KMS-11 (cell line): ENCODE results near the gene PPIL6.

ENCODE experiments used
- H2AFZ ChIP-seq: fragments of 200-600 bp; sonication (generic); 2 replicates; pipeline ENCODE4 v1.6.1; 2016; ENCODE audit warnings: antibody characterized with exemption, mixed run types, low read depth
- H3K27ac ChIP-seq: fragments of 200-600 bp; sonication (generic); 2 replicates; pipeline ENCODE4 v1.6.1; 2016; ENCODE audit warnings: mild to moderate bottlenecking, mixed run types
- H3K27me3 ChIP-seq: fragments of 200-600 bp; sonication (generic); 2 replicates; pipeline ENCODE4 v1.6.1; 2017; ENCODE audit warnings: mild to moderate bottlenecking, low read depth, mixed run types, moderate library complexity; ENCODE audit not compliant: insufficient read depth
- H3K36me3 ChIP-seq: fragments of 200-600 bp; sonication (generic); 2 replicates; pipeline ENCODE4 v1.6.1; 2017; ENCODE audit warnings: mild to moderate bottlenecking, mixed run types; ENCODE audit not compliant: insufficient read depth
- H3K4me1 ChIP-seq: fragments of 200-600 bp; sonication (generic); 2 replicates; pipeline ENCODE4 v1.6.1; 2016; ENCODE audit warnings: mild to moderate bottlenecking, low read depth, mixed run types; ENCODE audit not compliant: poor library complexity, severe bottlenecking
- H3K4me2 ChIP-seq: fragments of 200-600 bp; sonication (generic); 2 replicates; pipeline ENCODE4 v1.7.0; 2016; ENCODE audit warnings: mild to moderate bottlenecking, mixed run types
- H3K4me3 ChIP-seq: fragments of 200-600 bp; sonication (generic); IDR thresholded peaks from 2 replicates; pipeline ENCODE4 v1.6.1; 2017; ENCODE audit warnings: low read depth, low read length, mixed read lengths; ENCODE audit not compliant: insufficient read depth
- H3K79me2 ChIP-seq: fragments of 200-600 bp; sonication (generic); 2 replicates; pipeline ENCODE4 v1.6.1; 2016; ENCODE audit warnings: low read depth, mixed run types; ENCODE audit not compliant: insufficient read depth
- H3K9ac ChIP-seq: fragments of 200-600 bp; sonication (generic); 2 replicates; pipeline ENCODE4 v1.6.1; 2016; ENCODE audit warnings: mild to moderate bottlenecking, mixed run types
- H4K20me1 ChIP-seq: fragments of 200-600 bp; sonication (generic); 2 replicates; pipeline ENCODE4 v1.6.1; 2016; ENCODE audit warnings: mild to moderate bottlenecking, mixed run types; ENCODE audit not compliant: insufficient read depth
- CTCF ChIP-seq: fragments of 200-600 bp; sonication (generic); conservative IDR thresholded peaks from 2 replicates; pipeline ENCODE4 v1.6.1; 2017; ENCODE audit warnings: low read depth, mild to moderate bottlenecking, antibody characterized with exemption, low read length, moderate library complexity, mixed read lengths

Gene PPIL6

GRCh38 chr6:109449064-109449794 lies 8.8 kb upstream of the PPIL6 start:
- Histone ChIP-seq H3K4me3 (no peak overlapping the region), H3K36me3 (no peaks in the 10 kb centered on the region), H3K9ac (no peak overlapping the region), H3K4me1 (no peaks in the 10 kb centered on the region), H2AFZ (no peak overlapping the region), H3K27me3 (no peaks in the 10 kb centered on the region), H3K27ac (no peak overlapping the region), H3K4me2 (no peak overlapping the region), H3K79me2 (no peaks in the 10 kb centered on the region), H4K20me1 (no peaks in the 10 kb centered on the region)
- no peak for TF ChIP-seq CTCF

DNA sequence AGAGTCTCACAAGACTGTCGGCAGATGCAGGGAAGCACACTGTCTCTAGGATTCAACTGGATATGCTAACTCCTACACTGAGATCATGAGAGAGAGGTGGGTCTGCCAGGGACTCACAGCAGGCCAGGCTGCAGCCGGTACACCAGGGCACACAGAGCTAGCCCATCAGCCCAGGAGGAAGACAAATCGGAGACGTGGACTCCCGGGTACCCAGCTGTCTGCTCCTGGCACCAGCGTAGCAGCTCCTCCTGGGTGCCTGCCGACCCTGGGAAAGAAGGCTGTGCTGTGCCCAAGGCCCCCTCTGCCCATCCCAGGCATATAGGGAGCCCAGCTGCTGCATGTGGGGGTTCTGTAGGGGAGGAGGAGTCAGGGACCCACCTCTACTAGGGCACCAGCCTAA lies 8.2 kb upstream of the PPIL6 start:
- no peak for TF ChIP-seq CTCF
- H4K20me1 ChIP-seq, result no peaks in the 10 kb centered on the region

DNA sequence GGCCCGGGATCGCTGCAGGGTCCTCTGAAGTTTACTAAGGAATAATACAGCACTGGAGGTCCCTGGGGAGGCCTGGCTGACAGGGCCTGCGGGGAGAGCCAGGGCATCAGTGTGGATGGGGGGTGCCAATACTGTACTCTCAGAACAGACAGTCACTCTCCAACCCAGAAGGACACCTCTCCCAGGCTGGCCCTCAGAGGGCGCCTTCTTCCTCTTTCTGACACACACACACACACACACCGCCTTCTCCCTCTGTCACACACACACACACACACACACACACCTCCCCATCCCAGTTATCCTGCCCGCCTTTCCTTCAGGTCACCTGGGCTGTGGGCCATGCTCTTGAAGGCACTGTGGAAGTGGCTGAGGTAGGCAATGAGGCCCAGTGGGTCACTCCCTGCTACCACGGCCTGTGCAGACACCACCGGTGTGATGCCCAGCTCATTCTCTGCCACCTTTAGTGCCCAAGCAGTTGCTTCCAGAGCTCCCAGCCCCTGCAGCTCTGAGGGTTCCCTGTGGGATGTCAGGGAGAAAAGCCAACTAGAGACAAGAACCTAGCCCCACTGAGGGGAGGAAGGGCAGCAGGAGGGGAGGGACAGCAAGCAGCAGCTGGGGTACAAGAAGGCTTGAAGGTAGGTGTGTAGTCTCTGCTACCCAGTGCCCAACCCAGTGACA lies 7.6 kb upstream of the PPIL6 start:
- Histone ChIP-seq H3K4me2 (no peak overlapping the region), H3K9ac (no peak overlapping the region), H2AFZ (no peak overlapping the region), H3K4me1 (no peaks in the 10 kb centered on the region), H3K27me3 (no peaks in the 10 kb centered on the region), H4K20me1 (no peaks in the 10 kb centered on the region), H3K27ac (no peak overlapping the region), H3K4me3 (no peak overlapping the region), H3K79me2 (no peaks in the 10 kb centered on the region), H3K36me3 (no peaks in the 10 kb centered on the region)
- TF ChIP-seq CTCF, result no peak

More for the DNA sequence above, 8.2 kb upstream of the PPIL6 start:
- no peaks in the 10 kb centered on the region for H3K27me3 ChIP-seq
- no peak overlapping the region for H2AFZ ChIP-seq
- H3K4me3 ChIP-seq, result no peak overlapping the region
- H3K79me2 ChIP-seq, result no peaks in the 10 kb centered on the region
- no peaks in the 10 kb centered on the region for H3K36me3 ChIP-seq
- no peaks in the 10 kb centered on the region for H3K4me1 ChIP-seq
- no peak overlapping the region for H3K27ac ChIP-seq
- no peak overlapping the region for H3K9ac ChIP-seq
- H3K4me2 ChIP-seq, result no peak overlapping the region

- no peaks in the 10 kb centered on the region for H3K36me3 ChIP-seq
- no peak overlapping the region for H3K9ac ChIP-seq
- no peak overlapping the region for H3K4me2 ChIP-seq
- no peak for TF ChIP-seq CTCF
- H3K27ac ChIP-seq, result no peak overlapping the region
- H3K27me3 ChIP-seq, result no peaks in the 10 kb centered on the region
- no peaks in the 10 kb centered on the region for H4K20me1 ChIP-seq
- H3K79me2 ChIP-seq, result no peaks in the 10 kb centered on the region
- no peak overlapping the region for H2AFZ ChIP-seq
- no peaks in the 10 kb centered on the region for H3K4me1 ChIP-seq
- H3K4me3 ChIP-seq, result no peak overlapping the region
These were observed 6.7 kb upstream of the PPIL6 start for GRCh38 chr6:109447087-109447486.
